GM10847 (cell line): ENCODE measurements around the gene SIL1.

Experiments
- POLR2A ChIP-seq: IDR thresholded peaks from 2 replicates; pipeline ENCODE4 v1.6.1; 2011; ENCODE audit not compliant: insufficient read length; ENCODE audit errors: extremely low read depth

Gene SIL1

DNA sequence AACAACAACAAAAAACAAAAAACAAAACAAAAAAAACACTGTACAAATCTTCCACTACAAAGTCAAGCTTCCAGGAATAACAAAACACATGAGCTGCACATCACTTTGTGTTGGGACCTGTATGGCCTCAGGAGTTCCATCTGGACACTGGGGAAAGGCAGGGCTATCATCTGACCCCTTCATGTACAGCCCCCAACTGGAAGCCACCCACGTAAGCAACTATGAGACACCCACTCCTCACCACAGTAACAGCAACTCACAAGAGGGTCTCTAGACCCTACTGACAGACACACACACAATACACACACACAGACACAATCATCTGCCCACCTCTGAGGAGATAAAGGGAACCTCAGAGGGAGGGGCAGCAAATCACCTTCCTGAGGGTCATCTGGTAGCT is 241.4 kb downstream of the SIL1 start:
- TF ChIP-seq POLR2A = no peak

DNA sequence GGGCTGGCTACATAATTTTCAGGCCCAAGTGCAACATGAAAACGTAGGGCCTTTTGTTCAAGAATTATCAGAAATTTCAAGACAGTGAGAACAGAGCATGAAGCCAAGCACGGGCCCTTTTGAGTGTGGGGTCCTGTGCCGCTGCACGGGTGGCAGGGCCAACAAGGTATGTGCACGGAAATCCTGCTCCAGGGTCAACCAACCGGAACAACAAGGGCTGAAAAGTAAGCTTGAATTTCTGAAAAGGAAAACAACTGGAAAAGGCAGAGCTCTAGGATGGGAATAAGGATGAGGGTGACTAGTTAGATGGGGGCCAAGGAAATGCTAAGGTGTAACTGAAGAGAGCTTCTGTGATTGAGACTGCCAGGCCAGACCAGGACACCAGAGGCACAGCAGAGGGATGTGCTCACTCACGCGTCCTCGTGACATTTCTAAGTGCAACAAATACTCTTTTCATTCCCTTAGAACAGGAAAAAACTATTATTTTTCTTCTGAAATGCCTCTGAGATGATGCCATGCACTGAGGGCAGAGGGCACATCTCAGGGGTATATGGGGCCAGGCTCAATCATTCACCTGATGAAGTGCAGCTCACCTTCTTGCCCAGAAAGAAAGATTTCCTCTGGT is 242.4 kb downstream of the SIL1 start:
- no peak for TF ChIP-seq POLR2A

DNA sequence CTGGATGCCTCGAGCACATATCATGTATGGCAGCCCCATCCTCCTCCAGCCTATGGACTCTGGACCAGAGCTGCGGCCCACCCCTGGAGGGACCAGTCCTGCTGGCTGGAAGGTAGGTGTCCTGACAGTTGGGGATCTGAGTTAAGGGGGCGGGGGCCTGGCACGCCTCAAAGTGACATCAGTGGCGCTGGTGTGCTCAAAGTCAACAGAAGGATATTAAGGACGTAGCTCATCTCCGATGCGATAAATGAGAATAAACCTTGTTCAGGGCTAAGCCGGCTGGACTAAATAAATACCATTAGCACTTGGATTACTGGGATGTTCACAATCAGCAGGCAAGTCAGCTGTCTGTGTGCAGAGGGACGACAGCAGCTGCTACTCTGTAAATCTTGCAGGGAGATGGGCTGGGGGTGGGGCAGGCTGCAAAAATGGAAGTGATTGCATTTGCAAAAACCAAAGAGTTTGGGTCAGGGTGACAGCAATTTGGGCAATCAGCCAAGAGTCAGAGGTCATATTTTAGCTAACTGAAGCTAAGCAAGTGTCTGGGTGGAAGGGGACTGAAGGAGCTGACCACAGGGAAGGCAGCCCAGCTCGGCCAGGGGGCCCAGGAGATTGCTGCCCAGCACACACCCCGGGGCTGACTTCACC is 243.0 kb downstream of the SIL1 start:
- no peak for TF ChIP-seq POLR2A

GRCh38 chr5:138954257-138955012 is 243.7 kb downstream of the SIL1 start:
- no peak for TF ChIP-seq POLR2A

- no peak for TF ChIP-seq POLR2A
Measured at GRCh38 chr5:138953387-138954256, 244.5 kb downstream of the SIL1 start.

DNA sequence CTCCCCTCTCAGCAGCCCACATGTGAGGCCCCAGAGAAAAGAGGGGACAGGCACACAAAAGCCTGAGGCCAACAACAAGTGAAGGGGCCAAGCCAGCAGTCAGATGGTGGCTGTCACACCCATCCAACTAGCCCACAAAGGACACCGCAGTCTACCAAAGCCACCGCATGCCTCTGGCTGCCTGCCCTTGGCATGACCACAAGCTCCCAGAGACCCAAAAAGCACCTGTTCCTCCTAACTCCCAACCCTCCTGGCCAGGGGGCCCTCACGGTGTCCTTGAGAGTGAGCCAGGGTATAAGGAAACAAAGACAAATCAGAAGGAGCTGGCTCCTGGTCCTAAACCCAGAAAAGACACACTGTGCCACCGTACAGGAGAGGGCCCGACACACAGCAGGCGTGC is 245.2 kb downstream of the SIL1 start:
- TF ChIP-seq POLR2A = no peak

DNA sequence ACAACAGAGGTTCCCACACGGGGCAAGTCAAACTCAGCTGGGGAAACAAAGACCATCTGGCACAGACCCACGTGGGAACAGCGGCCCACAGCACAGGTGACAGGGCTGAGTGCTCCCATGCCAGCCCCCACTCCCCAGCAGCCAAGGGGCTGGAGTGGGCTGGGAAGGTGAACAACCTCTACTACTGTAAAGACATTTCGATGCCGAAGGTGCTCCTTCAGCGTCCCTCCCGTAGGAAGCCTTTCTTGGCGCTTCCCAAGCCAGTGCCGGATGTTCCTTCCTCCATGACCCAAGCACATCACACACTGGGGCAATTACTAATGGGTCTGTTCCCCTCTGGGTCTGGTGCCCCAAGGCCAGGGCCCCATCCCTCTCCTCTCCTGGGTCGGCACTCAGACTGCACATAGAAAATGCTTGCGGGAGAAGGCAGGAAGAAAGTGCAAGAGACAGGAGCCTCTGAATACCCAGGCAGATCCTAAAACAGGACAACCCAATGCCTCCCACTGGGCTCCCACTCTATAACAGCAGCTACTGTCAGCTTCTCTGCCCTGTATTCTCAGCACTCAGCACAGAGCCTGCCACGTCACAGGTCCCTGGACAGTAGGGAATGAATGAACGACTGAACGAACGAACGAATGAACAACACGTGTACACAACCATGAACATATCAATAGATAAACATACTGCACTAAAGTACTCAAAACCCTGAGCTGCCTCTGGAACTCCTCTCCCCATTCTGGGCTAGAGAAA is 246.0 kb downstream of the SIL1 start:
- no peak for TF ChIP-seq POLR2A

GRCh38 chr5:138951091-138951985 is 246.8 kb downstream of the SIL1 start:
- no peak for TF ChIP-seq POLR2A

- TF ChIP-seq POLR2A = no peak
Measured at GRCh38 chr5:138950421-138951031, 247.6 kb downstream of the SIL1 start.

GRCh38 chr5:138949988-138950387 is 248.2 kb downstream of the SIL1 start:
- no peak for TF ChIP-seq POLR2A

GRCh38 chr5:138949223-138949574 is 249.0 kb downstream of the SIL1 start:
- no peak for TF ChIP-seq POLR2A

GRCh38 chr5:138948471-138949222 is 249.5 kb downstream of the SIL1 start:
- TF ChIP-seq POLR2A = no peak

DNA sequence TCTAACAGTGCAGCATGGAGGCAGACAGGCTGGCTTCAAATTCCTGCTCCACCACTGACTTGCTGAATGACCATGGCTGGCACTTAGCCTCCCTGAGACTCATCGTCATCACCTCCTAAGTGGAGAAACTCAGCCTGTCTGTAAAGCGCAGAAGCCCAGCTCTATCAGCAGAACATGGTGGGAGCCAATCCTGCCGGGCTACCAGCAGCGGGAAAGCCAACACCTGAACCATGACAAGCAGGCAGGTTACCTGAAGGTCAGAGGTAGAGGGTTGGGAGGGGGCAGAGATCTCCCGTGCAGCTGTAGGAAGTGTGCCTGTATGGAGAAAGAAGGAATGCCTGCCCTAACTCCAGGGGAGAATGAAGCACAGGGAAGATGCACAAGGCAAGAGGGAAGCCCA is 250.4 kb downstream of the SIL1 start:
- no peak for TF ChIP-seq POLR2A
